GM12878 (cell line): ENCODE measurements around the gene LETM1. TPM values are rescaled to one million over a fixed set of nuclear protein-coding genes. Genes with fewer than 3 reads are reported as not detected.
A peak's percentile ranks its signal among the peaks of the same experiment; 100 is the strongest.

Source experiments
- ATF3 ChIP-seq: IDR thresholded peaks from 2 replicates; pipeline ENCODE4 v1.6.1; 2011; ENCODE audit warnings: low read depth, mild to moderate bottlenecking, low read length, moderate library complexity, borderline replicate concordance; ENCODE audit errors: extremely low read depth
- ATF7 ChIP-seq: fragments of 450-650 bp; IDR thresholded peaks from 2 replicates; pipeline ENCODE4 v1.6.1; 2016; ENCODE audit warnings: low read depth, mild to moderate bottlenecking
- BCL3 ChIP-seq: IDR thresholded peaks from 2 replicates; pipeline ENCODE4 v1.6.1; 2011; ENCODE audit warnings: borderline replicate concordance, low read depth, mild to moderate bottlenecking, moderate library complexity, low read length; ENCODE audit not compliant: insufficient read depth, poor library complexity, severe bottlenecking
- BMI1 ChIP-seq: fragments of 450-650 bp; IDR thresholded peaks from 2 replicates; pipeline ENCODE4 v1.6.1; 2016; ENCODE audit warnings: mild to moderate bottlenecking, moderate library complexity, borderline replicate concordance
- CUX1 ChIP-seq: IDR thresholded peaks from 2 replicates; pipeline ENCODE4 v1.6.1; 2012; ENCODE audit warnings: improper control_type of control experiment, low read depth, low read length; ENCODE audit not compliant: insufficient replicate concordance
- GATAD2B ChIP-seq: fragments of 450-650 bp; conservative IDR thresholded peaks from 2 replicates; pipeline ENCODE4 v1.6.1; 2017; ENCODE audit warnings: low read depth, mild to moderate bottlenecking, moderate library complexity
- KAT2A ChIP-seq: conservative IDR thresholded peaks from 2 replicates; pipeline ENCODE4 v1.6.1; 2011; ENCODE audit warnings: low read depth, low read length; ENCODE audit not compliant: control insufficient read depth
- LARP7 ChIP-seq: fragments of 450-650 bp; IDR thresholded peaks from 2 replicates; pipeline ENCODE4 v1.6.1; 2017; ENCODE audit warnings: mild to moderate bottlenecking
- NR2F1 ChIP-seq: fragments of 450-650 bp; conservative IDR thresholded peaks from 2 replicates; pipeline ENCODE4 v1.6.1; 2017; ENCODE audit warnings: mild to moderate bottlenecking
- PML ChIP-seq: IDR thresholded peaks from 2 replicates; pipeline ENCODE4 v1.6.1; 2012; ENCODE audit warnings: low read length, inconsistent platforms
- POLR2AphosphoS5 ChIP-seq: IDR thresholded peaks from 2 replicates; pipeline ENCODE4 v1.6.1; 2011; ENCODE audit warnings: mild to moderate bottlenecking, low read length, inconsistent platforms
- RFX5 ChIP-seq: IDR thresholded peaks from 2 replicates; pipeline ENCODE4 v1.6.1; 2011; ENCODE audit warnings: low read depth, low read length, improper control_type of control experiment
- SMAD5 ChIP-seq: IDR thresholded peaks from 2 replicates; pipeline ENCODE4 v1.6.1; 2016; ENCODE audit warnings: antibody characterized with exemption, low read depth
- TAF1 ChIP-seq: IDR thresholded peaks from 2 replicates; pipeline ENCODE4 v1.6.1; 2011; ENCODE audit warnings: mild to moderate bottlenecking, low read depth, low read length, borderline replicate concordance
- TCF7 ChIP-seq: IDR thresholded peaks from 2 replicates; pipeline ENCODE4 v1.6.1; 2014; ENCODE audit warnings: antibody characterized with exemption, borderline replicate concordance
- ZBTB11 ChIP-seq: fragments of 450-650 bp; formaldehyde crosslinking; IDR thresholded peaks from 2 replicates; pipeline ENCODE4 v1.5.0; 2022; ENCODE audit warnings: mild to moderate bottlenecking, missing genetic modification characterization
- polyA plus RNA-seq, 11 experiments: library from polyadenylated mRNA; depleted of rRNA in 4 of 11; unstranded in 6 of 11; stranded (reverse) in 5 of 11; fragments of >200 nt; fragmentation: Nextera tagmentation in 4 of 11; fragmentation: Illumina TruSeq in 1 of 11; extraction: Ambion mirVana in 4 of 11; extraction: Trizol in 1 of 11; gene quantifications; 1 replicate in 1 of 11; 2 replicates in 10 of 11; pipeline versions ENCODE4 v1.2.1 to v1.2.3, GENCODE V29; 2011 to 2016; ENCODE audit warnings: inconsistent platforms in 2 of 11, missing spikeins in 2 of 11, low read depth in 1 of 11
- total RNA-seq, 4 experiments: library from RNA; depleted of rRNA in 3 of 4; stranded (reverse); fragments of >200 nt in 3 of 4; fragmentation: Illumina TruSeq in 1 of 4; extraction: Trizol in 1 of 4; gene quantifications; 2 replicates each; pipeline versions ENCODE4 v1.2.1 to v1.2.3, GENCODE V29; 2013 to 2021
- TF ChIP-seq, protein P1 (sequence below): fragments of 450-650 bp; IDR thresholded peaks from 2 replicates; pipeline ENCODE4 v1.6.1; 2016; ENCODE audit warnings: mild to moderate bottlenecking

Gene LETM1
- total and polyA plus RNA-seq, 10 of the 15 experiments (the other 5 are each of a cell fraction or from before 2014, with no cell fraction given), result 2.6 to 65.2 (median 30.2) TPM

DNA sequence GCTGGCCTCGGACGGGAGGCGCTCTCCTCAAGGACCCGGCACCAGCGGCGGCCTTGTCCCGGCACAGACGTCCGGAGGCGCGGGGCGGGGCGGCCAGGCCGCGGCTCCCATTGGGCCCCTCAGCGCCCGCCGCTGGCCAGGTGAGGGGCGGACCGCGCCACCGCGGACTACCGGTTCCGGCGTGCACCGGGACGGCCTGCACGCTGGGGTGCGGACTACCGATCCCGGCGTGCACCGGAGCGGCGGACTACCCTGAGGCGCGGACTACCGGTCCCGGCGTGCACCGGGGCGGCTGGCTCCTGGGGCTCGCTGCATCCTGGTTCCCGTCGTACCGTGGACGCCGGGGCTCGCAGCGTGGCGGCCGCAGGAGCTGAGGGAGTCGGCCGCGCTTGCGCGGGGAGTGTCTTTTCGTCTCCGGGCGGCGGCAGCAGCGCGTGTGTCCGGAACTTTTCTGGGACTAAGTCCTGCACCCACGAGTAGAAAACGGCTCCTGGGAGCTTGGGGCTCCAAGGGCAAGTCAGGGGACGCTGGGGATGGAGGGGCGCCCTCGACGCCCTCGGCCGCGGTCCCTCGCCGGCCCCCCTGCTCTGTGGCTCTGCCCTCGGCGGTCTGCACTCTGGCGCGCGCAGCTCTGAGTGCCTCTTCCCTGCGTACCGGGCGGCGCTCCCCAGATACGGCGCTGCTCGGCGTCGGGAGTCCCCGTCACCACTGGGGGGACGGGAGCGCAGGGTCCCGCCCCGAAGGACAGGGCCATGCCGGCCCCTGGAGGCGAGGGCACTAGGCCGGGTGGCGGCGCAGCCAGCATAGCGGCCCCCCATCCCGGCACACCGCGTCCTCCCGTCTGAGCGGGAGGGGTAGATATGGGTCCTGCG lies at the start of gene LETM1 (continued):
- TF ChIP-seq CUX1 (no peak), ATF3 (no peak), BCL3 (no peak), TAF1 (no peak), LARP7 (peak; percentile 86; the same call in 1 of the 2 replicates), NR2F1 (no peak), GATAD2B (peak; percentile 89; the same call in 1 of the 2 replicates), SMAD5 (peak; percentile 79; the same call in 1 of the 2 replicates), BMI1 (no peak), PML (peak; percentile 67; the same call in 1 of the 2 replicates), KAT2A (no peak), RFX5 (no peak), ATF7 (no peak), POLR2AphosphoS5 (peak; percentile 69; the same call in 1 of the 2 replicates), TCF7 (no peak), ZBTB11 (peak; percentile 82)
- TF ChIP-seq, protein P1, sequence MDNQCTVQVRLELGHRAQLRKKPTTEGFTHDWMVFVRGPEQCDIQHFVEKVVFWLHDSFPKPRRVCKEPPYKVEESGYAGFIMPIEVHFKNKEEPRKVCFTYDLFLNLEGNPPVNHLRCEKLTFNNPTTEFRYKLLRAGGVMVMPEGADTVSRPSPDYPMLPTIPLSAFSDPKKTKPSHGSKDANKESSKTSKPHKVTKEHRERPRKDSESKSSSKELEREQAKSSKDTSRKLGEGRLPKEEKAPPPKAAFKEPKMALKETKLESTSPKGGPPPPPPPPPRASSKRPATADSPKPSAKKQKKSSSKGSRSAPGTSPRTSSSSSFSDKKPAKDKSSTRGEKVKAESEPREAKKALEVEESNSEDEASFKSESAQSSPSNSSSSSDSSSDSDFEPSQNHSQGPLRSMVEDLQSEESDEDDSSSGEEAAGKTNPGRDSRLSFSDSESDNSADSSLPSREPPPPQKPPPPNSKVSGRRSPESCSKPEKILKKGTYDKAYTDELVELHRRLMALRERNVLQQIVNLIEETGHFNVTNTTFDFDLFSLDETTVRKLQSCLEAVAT, result peak; percentile 73
